ENCODE data around the gene GRIK1.

DNA sequence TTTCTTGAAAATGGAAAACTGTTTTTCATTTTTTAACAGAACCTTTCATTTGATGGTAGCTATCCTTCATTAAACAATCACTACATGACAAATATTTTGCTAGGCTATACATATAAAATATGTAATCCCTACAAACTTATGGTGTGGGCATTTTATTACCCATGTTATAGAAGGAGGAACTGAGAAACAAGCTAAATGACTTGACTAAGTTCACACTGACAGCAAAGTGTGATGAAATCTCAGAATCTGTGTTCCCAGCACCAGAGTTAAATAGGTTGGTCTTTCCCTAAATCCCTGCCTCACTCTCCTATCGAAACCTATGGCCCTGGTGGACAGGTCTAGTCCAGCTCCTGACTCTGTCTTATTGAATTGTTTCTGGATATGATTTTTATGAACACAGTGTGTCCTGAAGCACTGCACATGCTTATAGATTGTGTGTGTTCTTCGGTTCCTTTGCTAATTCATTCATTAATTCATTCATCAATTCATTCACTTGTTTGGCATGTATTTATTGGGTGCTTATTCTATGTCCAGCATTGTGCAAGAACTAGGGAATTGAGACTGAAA is 301.0 kb downstream of the GRIK1 start:
- TF ChIP-seq, protein P1, sequence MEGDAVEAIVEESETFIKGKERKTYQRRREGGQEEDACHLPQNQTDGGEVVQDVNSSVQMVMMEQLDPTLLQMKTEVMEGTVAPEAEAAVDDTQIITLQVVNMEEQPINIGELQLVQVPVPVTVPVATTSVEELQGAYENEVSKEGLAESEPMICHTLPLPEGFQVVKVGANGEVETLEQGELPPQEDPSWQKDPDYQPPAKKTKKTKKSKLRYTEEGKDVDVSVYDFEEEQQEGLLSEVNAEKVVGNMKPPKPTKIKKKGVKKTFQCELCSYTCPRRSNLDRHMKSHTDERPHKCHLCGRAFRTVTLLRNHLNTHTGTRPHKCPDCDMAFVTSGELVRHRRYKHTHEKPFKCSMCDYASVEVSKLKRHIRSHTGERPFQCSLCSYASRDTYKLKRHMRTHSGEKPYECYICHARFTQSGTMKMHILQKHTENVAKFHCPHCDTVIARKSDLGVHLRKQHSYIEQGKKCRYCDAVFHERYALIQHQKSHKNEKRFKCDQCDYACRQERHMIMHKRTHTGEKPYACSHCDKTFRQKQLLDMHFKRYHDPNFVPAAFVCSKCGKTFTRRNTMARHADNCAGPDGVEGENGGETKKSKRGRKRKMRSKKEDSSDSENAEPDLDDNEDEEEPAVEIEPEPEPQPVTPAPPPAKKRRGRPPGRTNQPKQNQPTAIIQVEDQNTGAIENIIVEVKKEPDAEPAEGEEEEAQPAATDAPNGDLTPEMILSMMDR (IDR thresholded peaks at IDR 0.05): no peak
- TF ChIP-seq POLR2A (IDR thresholded peaks at IDR 0.05): no peak

Measured in prostate gland (tissue), 2 donors.